ENCODE data around the gene RAD52.
"Not testable (repeated sequence)": the region's sequence is repeated elsewhere in the genome, so short reads cannot be mapped to it uniquely, and the experiment has no call there.

The RAD52 gene

DNA sequence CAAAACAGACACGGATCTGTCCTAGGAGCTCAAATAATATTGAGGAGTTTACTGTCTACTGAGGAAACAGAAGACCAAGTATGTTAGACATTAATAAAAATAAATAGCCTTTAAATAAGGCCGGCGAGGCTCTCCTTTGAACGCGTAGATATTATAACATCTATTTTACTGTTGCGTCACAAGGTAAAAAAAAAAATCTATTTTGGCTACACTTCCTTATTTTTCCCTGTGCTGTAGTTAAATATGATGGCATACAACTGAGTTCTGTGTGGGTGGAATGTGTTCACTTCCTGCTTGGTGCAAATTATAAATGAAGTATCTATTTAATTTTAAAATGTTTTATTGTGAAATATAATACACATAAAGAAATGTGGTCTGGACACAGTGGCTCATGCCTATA is 17.2 kb upstream of the RAD52 start:
- DNase-seq: no peak

DNA sequence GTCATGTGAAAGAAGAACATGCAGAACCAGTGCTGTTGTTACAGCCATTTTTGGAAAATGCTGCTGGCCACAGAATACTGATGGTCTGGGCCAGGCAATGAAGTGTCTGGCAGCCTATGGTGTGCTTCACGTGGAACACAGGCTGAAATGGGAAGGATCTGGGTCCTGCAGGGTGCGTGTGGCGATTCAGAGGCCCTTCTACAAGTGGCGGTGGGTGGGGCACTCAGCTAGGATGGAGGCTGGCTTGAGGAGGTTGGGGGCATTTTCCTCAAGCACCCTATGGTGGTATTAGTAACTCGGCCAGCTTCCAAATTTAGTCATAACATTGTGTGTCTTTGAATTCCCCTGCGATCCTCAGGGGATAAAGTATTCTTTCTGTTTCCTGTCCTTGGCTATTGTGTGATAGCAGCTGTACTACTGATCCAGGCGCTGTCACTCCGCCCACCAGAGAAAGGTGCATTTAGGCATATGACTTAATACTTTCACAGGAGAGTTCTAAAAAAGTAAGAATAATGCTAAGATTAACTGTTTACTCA is 9.2 kb upstream of the RAD52 start:
- no peak for DNase-seq

DNA sequence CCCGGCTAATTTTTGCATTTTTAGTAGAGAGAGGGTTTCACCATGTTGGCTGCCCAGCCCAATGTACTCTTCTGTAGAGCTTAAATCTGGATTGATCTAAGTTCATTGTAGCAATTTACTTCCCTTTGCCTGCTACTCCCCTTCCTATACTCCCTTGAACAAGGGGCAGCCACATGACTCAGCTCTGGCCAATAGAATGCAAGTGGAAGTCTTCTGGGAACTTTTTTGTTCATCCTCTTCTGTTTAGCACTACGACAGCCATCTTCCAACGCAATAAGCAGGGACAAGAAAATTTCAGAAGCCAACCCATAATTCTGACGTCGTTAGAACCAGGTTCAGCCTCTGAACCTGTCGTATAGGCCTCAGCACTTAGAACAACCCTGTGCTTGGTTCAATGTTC is 6.4 kb upstream of the RAD52 start:
- no peak for DNase-seq

DNA sequence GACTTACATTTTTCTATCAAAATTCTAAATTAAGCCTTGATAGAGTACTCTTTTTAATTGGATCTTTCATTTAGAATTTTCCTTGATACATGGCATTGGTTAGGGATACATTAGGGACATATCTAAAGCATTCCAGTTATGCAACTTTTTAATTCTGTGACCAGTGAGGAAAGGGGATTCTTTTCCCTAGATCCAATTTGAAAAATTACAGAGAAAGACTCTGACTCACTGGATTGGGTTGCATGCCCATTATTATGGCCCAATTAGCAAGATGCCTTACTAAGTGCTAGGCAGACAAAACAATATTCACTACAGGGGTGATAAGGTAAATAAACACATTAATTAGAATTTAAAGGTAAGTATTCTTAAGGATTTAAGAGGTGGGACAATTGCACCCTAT is 5.2 kb upstream of the RAD52 start:
- no peak for DNase-seq

DNA sequence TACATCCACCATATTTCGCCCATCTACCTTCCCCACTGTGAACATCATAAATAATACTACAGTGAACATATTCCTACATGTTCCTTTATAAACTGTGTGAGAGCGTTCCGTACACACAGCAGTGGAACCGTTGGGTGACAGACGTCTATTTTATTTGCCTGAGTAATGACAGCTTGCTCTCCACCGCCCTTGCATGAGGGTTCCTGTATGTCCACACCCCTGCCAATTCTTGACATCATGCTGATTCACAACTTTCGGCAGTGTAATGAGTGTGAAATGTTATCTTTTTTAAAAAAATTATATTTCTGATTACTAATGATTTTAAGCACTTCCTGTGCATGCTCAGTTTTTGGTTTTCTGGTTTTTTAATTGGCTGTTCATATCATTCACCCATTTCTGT is 4.3 kb upstream of the RAD52 start:
- no peak for DNase-seq

DNA sequence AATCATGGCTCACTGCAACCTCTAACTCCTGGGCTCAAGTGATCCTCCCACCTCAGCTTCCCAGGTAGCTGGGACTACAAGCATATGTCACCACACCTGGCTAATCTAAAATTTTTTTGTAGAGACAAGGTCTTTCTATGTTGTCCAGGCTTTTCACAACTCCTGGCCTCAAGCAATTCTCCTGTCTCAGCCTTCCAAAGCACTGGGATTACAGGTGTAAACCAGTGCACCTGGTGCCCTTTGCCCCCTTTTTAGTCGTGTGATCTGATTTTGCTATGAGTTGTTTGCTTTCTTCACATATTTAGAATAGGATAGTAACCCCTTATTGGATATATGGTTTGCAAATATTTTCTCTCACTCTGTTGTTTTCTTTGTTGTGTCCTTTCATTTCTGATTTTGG is 1.7 kb upstream of the RAD52 start:
- no peak for DNase-seq

DNA sequence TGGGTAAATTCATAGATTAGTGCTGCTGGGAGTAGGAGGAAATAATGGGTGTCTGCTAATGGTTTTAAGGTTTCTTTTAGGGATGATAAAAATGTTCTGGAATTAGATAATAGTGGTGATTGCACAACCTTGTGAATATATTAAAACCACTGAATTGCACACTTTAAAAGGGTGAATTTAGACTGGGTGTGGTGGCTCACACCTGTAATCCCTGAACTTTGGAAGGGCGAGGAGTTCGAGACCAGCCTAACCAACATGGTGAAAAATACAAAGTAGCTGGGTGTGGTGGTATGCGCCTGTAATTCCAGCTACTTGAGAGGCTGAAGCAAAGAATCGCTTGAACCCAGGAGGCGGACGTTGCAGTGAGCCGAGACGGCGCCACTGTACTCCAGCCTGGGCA is 1.3 kb downstream of the RAD52 start:
- DNase-seq: no peak

DNA sequence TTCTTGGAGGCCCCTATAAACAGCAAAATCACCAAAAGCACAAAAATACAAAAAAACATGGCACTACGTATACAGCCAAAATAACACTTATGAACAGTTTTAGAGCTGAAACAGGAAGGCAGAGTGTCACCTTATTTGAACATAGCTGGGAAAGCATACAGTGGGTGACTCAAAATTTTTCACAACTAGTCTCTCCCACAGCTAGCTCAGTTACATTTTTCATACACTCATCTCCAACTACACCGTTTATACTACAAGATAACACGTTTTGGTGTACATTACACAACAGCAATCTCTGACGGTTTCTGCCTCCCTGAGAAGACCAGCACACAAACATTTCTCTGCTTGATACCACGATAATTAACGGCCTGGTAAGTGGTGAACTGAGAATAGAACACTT is 2.9 kb downstream of the RAD52 start:
- DNase-seq: no peak

DNA sequence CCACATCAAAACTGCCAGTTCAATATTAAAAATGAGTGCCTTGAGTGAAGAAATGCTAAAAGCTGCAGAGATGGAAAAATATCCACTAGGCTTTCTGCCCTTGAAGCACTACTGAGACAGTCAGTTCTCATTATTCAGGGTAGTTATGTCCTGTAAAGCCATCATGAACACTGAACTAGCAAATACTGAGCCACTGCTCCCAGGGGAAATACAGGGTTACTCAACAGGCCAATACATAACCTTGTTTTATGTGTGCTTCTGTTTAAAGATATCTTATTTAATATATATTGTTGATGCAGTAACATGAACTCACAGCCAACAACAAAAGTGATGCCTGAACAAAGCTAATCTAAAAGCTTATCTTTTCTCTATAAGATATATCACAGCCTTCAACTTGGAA is 3.3 kb downstream of the RAD52 start:
- DNase-seq: no peak

DNA sequence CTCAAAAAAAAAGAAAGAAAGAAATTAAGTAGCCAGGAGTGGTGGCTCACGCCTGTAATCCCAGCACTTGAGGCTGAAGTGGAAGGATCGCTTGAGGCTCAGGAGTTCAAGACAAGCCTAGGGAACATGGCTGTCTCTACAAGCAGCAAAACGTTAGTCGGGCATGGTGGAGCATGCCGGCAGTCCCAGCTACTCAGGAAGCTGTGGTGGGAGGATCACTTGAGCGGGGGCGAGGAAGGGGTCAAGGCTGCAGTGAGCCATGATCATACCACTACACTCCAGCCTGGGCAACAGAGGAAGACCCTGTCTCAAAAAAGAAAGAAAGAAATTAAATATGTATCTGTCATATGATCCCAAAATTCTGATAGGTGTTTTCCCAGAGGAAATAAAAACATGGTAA is 5.3 kb downstream of the RAD52 start:
- no peak for DNase-seq

DNA sequence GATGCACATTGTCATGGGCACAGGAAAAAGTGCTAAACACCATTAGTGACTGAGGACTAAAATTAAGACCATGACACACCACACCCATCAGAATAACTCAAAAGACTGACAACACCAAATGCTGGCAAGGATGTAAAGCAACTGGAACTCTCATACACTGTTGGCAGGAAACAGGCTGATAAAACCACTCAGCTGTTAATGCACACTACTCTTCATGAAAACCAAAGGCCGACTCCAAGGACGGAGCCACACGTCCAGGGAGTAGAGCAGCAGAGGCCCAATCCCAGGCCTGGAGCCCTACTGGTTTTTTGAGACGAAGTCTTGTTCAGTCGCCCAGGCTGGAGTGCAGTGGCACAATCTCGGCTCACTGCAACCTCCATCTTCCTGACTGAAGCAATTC is 6.4 kb downstream of the RAD52 start:
- DNase-seq: no peak

DNA sequence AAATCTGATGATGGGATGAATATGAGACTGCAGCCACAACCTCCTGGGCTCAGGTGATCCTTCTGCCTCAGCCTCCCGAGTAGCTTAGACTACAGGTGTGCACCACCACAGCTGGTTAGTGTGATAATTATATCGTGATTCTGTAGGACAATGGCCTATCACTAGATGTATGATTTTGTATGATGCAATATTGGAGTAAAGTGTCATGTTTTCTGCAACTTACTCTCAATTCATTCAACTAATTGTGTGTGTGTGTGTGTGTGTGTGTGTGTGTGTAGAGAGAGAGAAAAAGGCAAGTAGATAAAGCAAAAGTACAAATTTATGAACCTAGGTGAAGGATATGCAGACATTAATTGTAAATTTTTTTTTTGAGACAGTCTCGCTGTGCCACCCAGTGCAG is 10.7 kb downstream of the RAD52 start:
- DNase-seq: no peak

DNA sequence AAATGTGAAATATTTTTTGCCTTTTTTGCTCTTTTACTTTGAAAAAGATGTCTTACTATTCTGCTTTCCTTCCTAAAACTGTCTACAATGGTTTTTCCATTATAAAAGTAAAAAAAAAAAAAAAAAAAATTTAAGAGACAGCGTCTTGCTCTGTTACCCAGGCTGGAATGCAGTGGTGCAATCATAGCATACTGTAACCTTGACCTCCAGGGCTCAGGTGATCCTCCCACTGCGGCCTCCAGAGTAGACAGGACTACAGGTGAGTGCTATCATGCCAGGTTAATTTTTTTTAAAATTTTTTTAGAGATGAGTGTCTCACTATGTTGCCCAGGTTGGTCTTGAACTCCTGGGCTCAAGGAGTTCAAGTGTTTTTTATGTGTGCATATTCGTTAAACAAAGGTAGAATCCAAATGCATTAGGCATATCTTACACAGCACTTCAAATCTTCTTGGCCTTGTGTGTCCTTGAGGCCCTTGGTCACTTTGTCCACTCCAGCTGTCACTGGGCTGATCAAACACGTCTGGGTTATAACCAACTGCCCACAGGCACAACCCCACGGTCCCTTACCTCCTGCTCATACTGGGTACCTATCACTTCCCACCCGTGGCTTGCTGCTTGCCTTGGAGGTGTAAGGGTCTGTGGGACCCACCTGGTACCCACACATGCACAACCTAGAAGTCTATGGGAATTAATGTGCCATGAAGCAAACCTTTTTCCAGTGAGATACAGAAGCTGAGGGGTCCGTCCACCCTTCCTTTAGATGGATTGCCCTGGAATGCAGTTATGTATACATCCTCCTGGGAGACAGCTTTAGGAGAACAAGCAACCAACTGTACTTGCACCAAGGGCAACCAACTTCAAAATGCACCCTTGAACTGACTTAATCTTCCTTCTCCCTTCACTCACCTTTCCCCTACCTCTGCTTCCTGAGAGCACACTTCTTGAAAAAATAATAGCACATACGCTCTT is 12.8 kb downstream of the RAD52 start:
- no peak for DNase-seq

DNA sequence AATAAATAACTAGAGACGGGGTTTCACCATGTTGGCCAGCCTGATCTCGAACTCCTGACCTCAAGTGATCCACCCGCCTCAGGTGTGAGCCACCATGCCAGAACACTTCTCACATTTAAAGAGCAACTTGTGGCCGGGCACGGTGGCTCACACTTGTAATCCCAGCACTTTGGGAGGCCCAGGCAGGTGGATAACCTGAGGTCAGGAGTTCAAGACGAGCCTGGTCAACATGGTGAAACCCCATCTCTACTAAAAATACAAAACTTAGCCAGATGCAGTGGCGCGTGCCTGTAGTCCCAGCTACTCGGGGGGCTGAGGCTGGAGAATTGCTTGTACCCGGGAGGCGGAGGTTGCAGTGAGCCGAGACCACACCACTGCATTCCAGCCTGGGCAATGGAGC is 13.6 kb downstream of the RAD52 start:
- not testable (repeated sequence) for DNase-seq

DNA sequence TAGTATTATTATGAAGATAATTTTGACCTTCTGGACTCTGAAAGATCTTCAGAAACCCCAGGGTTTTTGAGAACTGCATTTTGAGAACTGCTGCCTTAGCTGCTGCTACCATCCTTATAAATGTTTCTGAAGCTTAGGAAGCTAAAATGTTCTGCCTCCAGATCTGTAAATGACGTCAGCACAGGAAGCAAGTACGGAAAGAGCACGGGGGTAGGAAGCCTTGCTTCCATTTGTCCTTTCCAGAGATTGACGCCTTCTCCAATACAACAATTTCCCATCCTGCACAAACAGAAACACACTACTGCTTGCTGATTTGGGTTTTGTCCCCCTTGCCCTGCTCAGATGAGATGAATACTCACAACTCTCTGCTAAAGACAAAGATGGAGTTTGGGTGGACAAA is 17.9 kb downstream of the RAD52 start:
- no peak for DNase-seq

DNA sequence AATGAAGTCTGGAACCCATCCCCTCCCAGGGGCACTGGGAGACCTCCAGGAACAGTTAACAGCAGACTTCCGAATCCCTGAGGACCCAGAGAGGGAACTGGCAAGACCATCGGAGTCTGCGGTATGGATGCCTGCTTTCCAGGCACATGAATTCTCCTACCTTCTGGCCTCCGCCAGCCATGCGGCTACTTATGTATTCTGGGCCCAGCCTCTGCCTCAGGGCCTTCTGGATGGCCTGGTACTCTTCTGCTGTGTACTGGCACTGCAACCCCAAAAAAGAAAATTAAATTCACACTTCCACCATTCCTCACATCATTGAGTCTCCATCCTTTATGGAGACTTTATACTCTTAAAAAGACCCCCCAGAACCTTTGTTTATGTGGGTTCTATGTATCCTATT is 18.4 kb downstream of the RAD52 start:
- no peak for DNase-seq

DNA sequence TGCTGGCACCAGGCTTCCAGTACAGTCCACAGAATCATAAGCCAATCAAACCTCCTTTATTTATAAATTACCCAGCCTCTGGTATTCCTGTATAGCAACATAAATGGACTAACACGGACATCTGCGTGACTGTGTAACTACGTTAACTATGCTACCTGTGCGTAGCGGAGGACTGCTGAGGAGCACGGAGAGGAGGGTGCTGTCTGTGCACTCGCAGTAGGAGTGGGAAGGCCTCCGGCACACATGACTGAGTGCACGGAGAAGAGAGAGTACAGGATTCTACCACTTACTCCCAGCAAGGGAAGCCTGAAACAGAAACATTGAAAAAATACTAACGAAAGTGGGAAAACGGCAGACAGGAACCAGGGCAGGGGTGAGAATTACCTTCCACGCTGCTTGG is 22.9 kb downstream of the RAD52 start:
- DNase-seq: no peak

DNA sequence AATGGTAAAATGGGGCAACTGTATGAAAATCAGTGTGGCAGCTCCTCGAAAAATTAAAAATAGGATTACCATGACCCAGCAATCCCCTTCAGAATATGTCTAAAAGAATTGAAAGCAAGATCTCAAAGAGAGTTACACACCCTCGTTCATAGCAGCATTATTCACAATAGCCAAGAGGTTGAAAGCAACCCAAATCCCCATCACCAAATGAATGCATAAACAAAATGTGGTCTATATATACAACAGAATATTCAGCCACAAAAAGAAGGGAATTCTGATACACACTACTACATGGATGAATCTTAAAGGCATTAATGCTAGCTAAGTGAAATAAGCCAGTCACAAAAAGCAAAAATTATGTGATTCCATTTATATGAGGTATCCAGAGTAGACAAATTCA is 27.2 kb downstream of the RAD52 start:
- DNase-seq: no peak

DNA sequence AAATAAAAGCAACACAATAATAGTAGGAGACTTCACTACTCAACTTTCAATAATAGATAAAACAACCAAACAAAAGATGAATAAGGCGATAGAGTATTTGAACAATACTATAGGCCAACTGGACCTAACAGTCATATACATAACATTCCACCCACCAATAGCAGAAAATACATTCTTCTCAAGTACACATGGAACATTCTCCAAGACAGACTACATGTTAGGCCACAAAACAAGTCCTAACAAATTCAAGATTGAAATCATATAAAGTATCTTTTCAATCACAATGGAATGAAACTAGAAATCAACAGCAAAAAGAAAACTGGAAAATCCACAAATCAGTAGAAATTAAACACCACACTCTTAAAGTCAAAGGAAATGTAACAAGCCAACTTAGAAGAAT is 28.8 kb downstream of the RAD52 start:
- DNase-seq: no peak

DNA sequence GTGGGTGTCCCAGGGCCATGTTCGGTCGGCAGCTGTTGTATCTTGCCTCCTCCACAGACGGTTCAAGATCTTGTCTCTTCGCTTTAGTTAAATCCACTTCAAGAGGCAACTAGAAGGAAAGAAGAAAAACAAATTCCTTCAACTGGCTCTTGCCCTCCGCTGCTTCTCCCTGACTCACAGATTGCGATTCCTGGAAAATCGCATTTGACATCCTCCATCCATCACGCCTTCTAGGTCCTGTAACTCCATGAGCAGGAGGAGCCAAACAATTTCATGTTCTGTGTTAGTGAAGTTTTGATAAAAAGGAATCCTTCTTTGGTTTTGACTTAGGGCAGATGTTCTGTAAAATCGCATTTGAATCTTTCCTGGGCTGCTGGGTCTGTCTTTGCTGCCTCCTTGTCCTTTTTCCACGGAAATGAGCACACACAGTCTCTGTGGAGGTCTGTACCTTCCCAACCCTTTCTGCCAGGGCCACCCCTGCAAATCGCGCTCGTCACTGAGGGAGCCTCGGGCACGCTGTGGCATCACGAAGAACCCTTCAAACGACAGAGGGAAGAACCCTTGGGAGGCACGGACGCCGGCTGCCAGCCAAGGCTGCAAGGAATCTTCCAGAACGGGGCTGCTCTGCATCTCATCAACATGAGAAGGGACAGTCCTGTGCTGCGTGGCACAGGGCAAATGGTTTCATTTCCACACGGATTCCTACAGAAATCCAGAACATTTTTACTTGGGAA is 32.6 kb downstream of the RAD52 start:
- DNase-seq: no peak

DNA sequence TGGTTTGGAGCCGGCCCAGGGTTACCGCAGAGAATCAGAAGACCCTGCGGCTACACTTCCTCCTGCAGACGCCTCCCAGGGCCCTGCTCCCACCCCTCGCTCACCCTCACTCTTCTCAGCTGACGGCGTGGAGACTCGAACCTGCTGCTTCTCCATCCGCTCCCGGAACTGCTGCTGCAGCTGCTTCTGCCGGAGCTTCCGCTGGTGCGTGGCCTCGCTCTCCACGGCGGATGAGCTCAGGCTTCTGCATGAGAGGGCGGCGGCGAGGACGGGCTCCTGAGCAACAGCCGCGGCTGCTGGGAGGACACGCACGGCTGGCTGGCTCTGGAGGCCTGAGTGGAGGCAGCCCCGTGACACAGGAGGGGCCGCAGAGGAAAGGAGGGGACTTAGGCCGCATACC is 33.3 kb downstream of the RAD52 start:
- DNase-seq: no peak

DNA sequence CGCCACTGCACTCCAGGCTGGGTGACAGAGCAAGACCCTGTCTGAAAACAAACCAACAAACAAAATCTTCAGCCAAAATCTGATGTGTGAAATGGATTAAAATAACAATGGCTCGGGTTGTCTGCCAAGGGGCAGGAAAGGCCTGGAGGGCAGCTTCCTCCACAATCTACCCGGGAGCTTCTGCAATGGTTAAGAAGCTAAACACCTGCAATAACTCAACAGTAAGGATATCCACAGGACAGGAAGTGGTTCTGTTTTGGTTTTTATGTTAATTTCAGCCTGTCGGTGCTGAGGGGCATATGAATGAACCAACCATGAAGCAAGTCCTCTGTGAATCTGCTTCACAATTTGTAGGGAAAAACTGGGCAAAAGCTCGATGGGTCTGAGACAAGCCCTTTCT is 34.4 kb downstream of the RAD52 start:
- DNase-seq: no peak

DNA sequence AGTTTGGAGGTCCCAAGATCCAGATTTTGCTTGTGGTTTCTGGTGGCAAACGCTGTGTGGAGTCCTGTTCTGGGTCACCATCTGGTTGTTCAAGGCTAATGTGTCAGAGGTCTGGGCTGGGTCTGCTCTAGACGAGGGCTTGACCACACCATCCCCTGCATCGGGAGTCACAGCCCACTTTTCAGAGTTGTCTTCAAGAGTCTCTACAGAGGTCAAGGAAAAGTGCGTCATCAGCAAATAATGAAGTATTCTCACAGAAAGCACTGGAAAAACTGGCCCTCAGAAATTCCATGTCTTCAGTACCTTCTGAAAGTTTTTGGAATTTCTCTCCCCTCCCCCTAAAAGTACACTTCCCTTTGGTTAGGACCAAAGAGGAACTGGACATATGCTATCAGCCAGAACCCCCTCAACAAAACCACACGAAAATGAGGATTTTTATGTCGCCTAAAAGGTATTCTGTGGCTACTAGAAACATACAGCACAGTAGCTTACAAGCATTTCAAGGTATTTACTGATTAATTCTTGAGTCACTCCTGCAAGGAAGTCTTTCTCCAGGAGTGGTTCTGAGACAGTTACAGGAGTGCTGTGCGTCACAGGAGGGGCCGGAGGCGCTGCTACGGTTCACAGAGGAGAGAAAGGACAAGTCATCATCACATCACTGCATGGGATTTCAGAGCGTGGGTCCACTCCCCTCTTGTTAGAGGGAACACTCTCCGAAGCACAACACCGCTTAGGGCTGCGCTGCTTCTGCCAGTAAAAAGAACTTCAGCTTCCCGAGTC is 35.4 kb downstream of the RAD52 start:
- no peak for DNase-seq
